Neural cell (in vitro differentiated cells): ENCODE measurements around the gene HCN1. TPM values are rescaled to one million over a fixed set of nuclear protein-coding genes. Genes with fewer than 3 reads are reported as not detected.

Experiments used
- H2AFZ ChIP-seq: fragments of 200-600, 300-800 bp; sonication (generic), shearing (Covaris generic); 2 replicates; pipeline ENCODE4 v1.6.0; 2014; ENCODE audit warnings: low read depth, mild to moderate bottlenecking, antibody characterized with exemption, low read length, moderate library complexity
- H3F3A ChIP-seq: fragments of 200-600 bp; shearing (Covaris generic); 2 replicates; pipeline ENCODE4 v1.6.1; 2016; ENCODE audit warnings: mild to moderate bottlenecking, moderate library complexity, mixed read lengths, antibody characterized with exemption, low read length; ENCODE audit not compliant: insufficient read depth, poor library complexity, severe bottlenecking
- H3K27ac ChIP-seq: fragments of 200-600, 300-800 bp; sonication (generic), shearing (Covaris generic); 2 replicates; pipeline ENCODE4 v1.5.1; 2014; ENCODE audit warnings: mild to moderate bottlenecking, low read length, moderate library complexity
- H3K27me3 ChIP-seq: fragments of 300-800, 200-600 bp; sonication (generic), shearing (Covaris generic); 2 replicates; pipeline ENCODE4 v1.6.0; 2014; ENCODE audit warnings: mild to moderate bottlenecking, low read depth, low read length, moderate library complexity; ENCODE audit not compliant: insufficient read depth
- H3K36me3 ChIP-seq: fragments of 300-800, 200-600 bp; sonication (generic), shearing (Covaris generic); 2 replicates; pipeline ENCODE4 v1.5.1; 2014; ENCODE audit warnings: mild to moderate bottlenecking, antibody characterized with exemption, low read length, moderate library complexity; ENCODE audit not compliant: insufficient read depth
- H3K4me2 ChIP-seq: fragments of 300-800, 200-600 bp; sonication (generic), shearing (Covaris generic); 2 replicates; pipeline ENCODE4 v1.6.0; 2014; ENCODE audit warnings: mild to moderate bottlenecking, low read length
- H3K4me3 ChIP-seq: fragments of 300-800, 200-600 bp; sonication (generic), shearing (Covaris generic); 2 replicates; pipeline ENCODE4 v1.5.1; 2014; ENCODE audit warnings: mild to moderate bottlenecking, low read length, moderate library complexity
- H3K79me2 ChIP-seq: fragments of 200-600 bp; shearing (Covaris generic); replicated peaks from 2 replicates; pipeline ENCODE4 v1.6.0; 2014; ENCODE audit warnings: mild to moderate bottlenecking, low read length, moderate library complexity; ENCODE audit not compliant: insufficient read depth
- H3K9ac ChIP-seq: fragments of 300-800, 200-600 bp; sonication (generic), shearing (Covaris generic); 2 replicates; pipeline ENCODE4 v1.6.1; 2016; ENCODE audit warnings: mild to moderate bottlenecking, low read length, mixed read lengths
- H3K9me2 ChIP-seq: fragments of 200-600 bp; shearing (Covaris generic); 2 replicates; pipeline ENCODE4 v1.6.1; 2016; ENCODE audit warnings: mild to moderate bottlenecking, low read length, mixed read lengths; ENCODE audit not compliant: insufficient read depth
- H3K9me3 ChIP-seq: fragments of 200-600, 300-800 bp; sonication (generic), shearing (Covaris generic); 2 replicates; pipeline ENCODE4 v1.6.1; 2016; ENCODE audit warnings: mild to moderate bottlenecking, mixed run types, low read length, moderate library complexity, mixed read lengths
- H4K20me1 ChIP-seq: fragments of 200-600 bp; shearing (Covaris generic); 2 replicates; pipeline ENCODE4 v1.6.1; 2016; ENCODE audit warnings: mild to moderate bottlenecking, mixed run types; ENCODE audit not compliant: insufficient read depth
- CTCF ChIP-seq: fragments of 450-650 bp; IDR thresholded peaks from 2 replicates; pipeline ENCODE4 v1.5.1; 2014; ENCODE audit warnings: antibody characterized with exemption, mild to moderate bottlenecking, moderate library complexity; ENCODE audit not compliant: poor library complexity, severe bottlenecking
- EP300 ChIP-seq: fragments of 450-650 bp; conservative IDR thresholded peaks from 2 replicates; pipeline ENCODE4 v1.6.1; 2014; ENCODE audit warnings: antibody characterized with exemption, mild to moderate bottlenecking, moderate library complexity; ENCODE audit not compliant: poor library complexity, severe bottlenecking
- EZH2 ChIP-seq: fragments of 200-600, 300-800 bp; shearing (Covaris generic), sonication (generic); IDR thresholded peaks from 2 replicates; pipeline ENCODE4 v1.6.1; 2014; ENCODE audit warnings: antibody characterized with exemption, low read length, borderline replicate concordance, mild to moderate bottlenecking; ENCODE audit not compliant: insufficient read depth, poor library complexity, severe bottlenecking
- MXI1 ChIP-seq: fragments of 450-650 bp; conservative IDR thresholded peaks from 2 replicates; pipeline ENCODE4 v1.6.1; 2014; ENCODE audit warnings: antibody characterized with exemption, mild to moderate bottlenecking; ENCODE audit not compliant: poor library complexity, severe bottlenecking
- POLR2AphosphoS5 ChIP-seq: IDR thresholded peaks from 2 replicates; pipeline ENCODE4 v1.6.1; 2012
- RAD21 ChIP-seq: fragments of 450-650 bp; conservative IDR thresholded peaks from 2 replicates; pipeline ENCODE4 v1.6.1; 2014; ENCODE audit warnings: antibody characterized with exemption, mild to moderate bottlenecking, moderate library complexity
- REST ChIP-seq: IDR thresholded peaks from 2 replicates; pipeline ENCODE4 v1.6.1; 2012; ENCODE audit warnings: borderline replicate concordance
- SMC3 ChIP-seq: fragments of 450-650 bp; conservative IDR thresholded peaks from 2 replicates; pipeline ENCODE4 v1.6.1; 2014; ENCODE audit warnings: antibody characterized with exemption, mild to moderate bottlenecking, moderate library complexity; ENCODE audit not compliant: poor library complexity
- TAF1 ChIP-seq: IDR thresholded peaks from 2 replicates; pipeline ENCODE4 v1.6.1; 2012; ENCODE audit warnings: low read depth
- polyA plus RNA-seq: library from polyadenylated mRNA; depleted of rRNA; stranded (reverse); fragments of >200 nt; gene quantifications from 2 replicates; pipeline ENCODE4 v1.2.3, GENCODE V29; 2014

HCN1 gene
- polyA plus RNA-seq, 1 donor from 2014 or later = 1.4 TPM

DNA sequence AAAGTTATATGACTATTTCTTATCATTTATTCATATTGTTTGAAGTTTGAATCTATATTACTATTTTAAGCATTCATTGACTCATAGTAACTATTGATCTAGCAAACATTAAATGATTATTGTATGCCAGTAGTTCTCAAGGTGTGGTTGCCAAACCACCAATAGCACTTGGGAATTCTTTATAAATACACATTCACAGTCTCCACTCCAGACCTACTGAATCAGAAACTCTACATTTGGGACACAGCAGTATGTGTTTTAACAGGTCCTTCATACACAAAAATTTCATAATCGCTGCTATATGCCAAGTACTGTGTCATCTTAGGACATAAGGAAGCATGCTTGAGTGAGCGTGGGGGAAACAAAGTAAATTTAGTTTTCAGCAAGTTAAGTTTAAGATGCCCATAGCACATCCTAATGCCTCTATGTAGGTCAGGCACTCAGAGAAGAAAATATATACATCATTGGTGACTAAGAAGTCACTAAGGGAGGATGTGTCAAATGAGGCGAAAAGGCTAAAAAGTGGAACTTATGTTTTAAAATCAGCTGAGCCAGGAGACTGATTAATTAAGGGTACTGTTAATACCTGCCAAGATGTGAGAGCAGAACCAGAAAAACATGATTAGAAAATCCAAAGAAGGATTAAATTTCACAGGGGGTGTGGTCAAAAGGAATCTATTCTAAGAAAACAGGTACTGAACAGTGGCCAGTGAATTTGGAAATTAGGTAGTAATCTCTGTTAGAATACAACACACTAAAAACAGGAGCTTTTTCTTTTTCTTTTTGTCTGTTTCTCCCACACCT lies 340.8 kb downstream of the HCN1 start:
- Histone ChIP-seq H3F3A (no peaks in the 10 kb centered on the region), H3K9ac (no peak overlapping the region), H2AFZ (no peak overlapping the region), H3K4me3 (no peak overlapping the region), H3K36me3 (no peaks in the 10 kb centered on the region), H3K9me3 (no peaks in the 10 kb centered on the region), H3K27ac (no peak overlapping the region), H3K79me2 (no peaks in the 10 kb centered on the region), H3K27me3 (no peaks in the 10 kb centered on the region), H3K9me2 (no peaks in the 10 kb centered on the region), H3K4me2 (no peak overlapping the region), H4K20me1 (no peaks in the 10 kb centered on the region)
- TF ChIP-seq EP300 = no peak

GRCh38 chr5:45336464-45336863 lies 359.7 kb downstream of the HCN1 start:
- H3K9me2 ChIP-seq = no peaks in the 10 kb centered on the region
- no peak overlapping the region for H3K9ac ChIP-seq
- no peaks in the 10 kb centered on the region for H3K36me3 ChIP-seq
- TF ChIP-seq REST (no peak), MXI1 (no peak), POLR2AphosphoS5 (no peak), RAD21 (no peak), EZH2 (no peak), SMC3 (no peak), CTCF (no peak), TAF1 (no peak), EP300 (no peak)
- H3K9me3 ChIP-seq = no peaks in the 10 kb centered on the region
- H2AFZ ChIP-seq = no peak overlapping the region
- no peak overlapping the region for H3K27ac ChIP-seq
- H3K27me3 ChIP-seq = no peaks in the 10 kb centered on the region
- no peak overlapping the region for H3K4me2 ChIP-seq
- no peaks in the 10 kb centered on the region for H4K20me1 ChIP-seq
- no peaks in the 10 kb centered on the region for H3K79me2 ChIP-seq
- H3F3A ChIP-seq = no peaks in the 10 kb centered on the region
- no peak overlapping the region for H3K4me3 ChIP-seq
